OCI-LY1 (cell line): ENCODE measurements around the gene KCNF1.

Experiments
- H2AFZ ChIP-seq: fragments of 200-600 bp; sonication (generic), shearing (Covaris generic); 2 replicates; pipeline ENCODE4 v1.6.0; 2014; ENCODE audit warnings: antibody characterized with exemption, mild to moderate bottlenecking, low read length
- H3F3A ChIP-seq: fragments of 200-600 bp; sonication (generic), shearing (Covaris generic); 2 replicates; pipeline ENCODE4 v1.6.0; 2014; ENCODE audit warnings: mild to moderate bottlenecking, antibody characterized with exemption, low read length, moderate library complexity; ENCODE audit not compliant: insufficient read depth
- H3K27ac ChIP-seq: fragments of 200-600 bp; sonication (generic); 2 replicates; pipeline ENCODE4 v1.5.1; 2014; ENCODE audit warnings: low read length, mixed run types, mild to moderate bottlenecking, low read depth; ENCODE audit not compliant: poor library complexity, severe bottlenecking
- H3K27me3 ChIP-seq: fragments of 200-600 bp; sonication (generic); 2 replicates; pipeline ENCODE4 v1.6.0; 2014; ENCODE audit warnings: antibody characterized with exemption, mild to moderate bottlenecking, low read length, moderate library complexity; ENCODE audit not compliant: insufficient read depth
- H3K36me3 ChIP-seq: fragments of 200-600 bp; sonication (generic); 2 replicates; pipeline ENCODE4 v1.6.1; 2014; ENCODE audit warnings: mild to moderate bottlenecking, antibody characterized with exemption, low read length, moderate library complexity, mixed read lengths; ENCODE audit not compliant: insufficient read depth
- H3K4me1 ChIP-seq: fragments of 200-600 bp; sonication (generic); 2 replicates; pipeline ENCODE4 v1.5.1; 2014; ENCODE audit warnings: mild to moderate bottlenecking, low read length, moderate library complexity; ENCODE audit not compliant: insufficient read depth, severe bottlenecking
- H3K4me2 ChIP-seq: fragments of 200-600 bp; sonication (generic), shearing (Covaris generic); 2 replicates; pipeline ENCODE4 v1.6.1; 2014; ENCODE audit warnings: low read length
- H3K4me3 ChIP-seq: fragments of 200-600 bp; sonication (generic); 2 replicates; pipeline ENCODE4 v1.5.1; 2014; ENCODE audit warnings: low read length, low read depth, mild to moderate bottlenecking, mixed read lengths; ENCODE audit not compliant: poor library complexity, severe bottlenecking
- H3K79me2 ChIP-seq: fragments of 200-600 bp; shearing (Covaris generic); 2 replicates; pipeline ENCODE4 v1.6.1; 2016; ENCODE audit warnings: mixed run types, low read length, mixed read lengths; ENCODE audit not compliant: insufficient read depth
- H3K9ac ChIP-seq: fragments of 200-600 bp; sonication (generic), shearing (Covaris generic); 2 replicates; pipeline ENCODE4 v1.6.1; 2014; ENCODE audit warnings: mild to moderate bottlenecking, low read length, mixed read lengths
- H3K9me2 ChIP-seq: fragments of 200-600 bp; sonication (generic), shearing (Covaris generic); 2 replicates; pipeline ENCODE4 v1.6.1; 2014; ENCODE audit warnings: low read depth, mild to moderate bottlenecking, low read length, mixed read lengths
- H3K9me3 ChIP-seq: fragments of 200-600 bp; shearing (Covaris generic); 2 replicates; pipeline ENCODE4 v1.6.1; 2014; ENCODE audit warnings: low read length, mixed read lengths
- H4K20me1 ChIP-seq: fragments of 200-600 bp; sonication (generic), shearing (Covaris generic); 2 replicates; pipeline ENCODE4 v1.6.0; 2016; ENCODE audit warnings: mild to moderate bottlenecking, low read length; ENCODE audit not compliant: insufficient read depth
- CTCF ChIP-seq: fragments of 200-600 bp; sonication (generic), shearing (Covaris generic); IDR thresholded peaks from 2 replicates; pipeline ENCODE4 v1.5.1; 2017; ENCODE audit warnings: mild to moderate bottlenecking, antibody characterized with exemption, low read length, moderate library complexity, mixed read lengths
- EZH2 ChIP-seq: fragments of 200-600 bp; sonication (generic), shearing (Covaris generic); IDR thresholded peaks from 2 replicates; pipeline ENCODE4 v1.8.0; 2017; ENCODE audit warnings: borderline replicate concordance, mixed run types, mild to moderate bottlenecking, antibody characterized with exemption, low read length, moderate library complexity, mixed read lengths

Gene KCNF1

DNA sequence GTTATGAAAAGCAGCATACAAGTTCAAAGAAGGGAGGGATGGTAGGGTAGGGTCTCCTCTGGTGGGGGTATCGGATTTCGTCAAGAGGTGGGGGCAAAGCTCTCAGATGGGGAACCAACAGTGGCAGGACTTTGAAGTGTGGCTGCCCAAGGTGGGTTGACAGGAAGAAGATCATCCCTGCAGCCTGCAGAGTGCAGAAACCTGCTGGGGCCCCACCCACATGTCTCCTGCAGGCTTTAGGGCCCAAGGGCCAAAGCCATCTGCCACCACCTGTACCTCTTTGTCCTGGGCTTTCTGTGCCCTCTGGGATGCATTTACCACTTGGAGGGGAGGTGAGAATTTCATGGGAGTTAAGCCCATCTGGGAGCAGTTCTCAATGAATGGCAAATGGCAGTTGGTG lies 42.7 kb downstream of the KCNF1 start:
- H3K4me1 ChIP-seq: no peaks in the 10 kb centered on the region
- H3F3A ChIP-seq: no peaks in the 10 kb centered on the region
- no peaks in the 10 kb centered on the region for H4K20me1 ChIP-seq
- H3K36me3 ChIP-seq: no peaks in the 10 kb centered on the region
- no peaks in the 10 kb centered on the region for H3K9me3 ChIP-seq
- H2AFZ ChIP-seq: no peak overlapping the region
- no peak overlapping the region for H3K9ac ChIP-seq
- H3K27me3 ChIP-seq: 0 out of 2 replicates have a peak, but pooled peaks cover 3% of the 10 kb centered on the region
- no peak overlapping the region for H3K4me2 ChIP-seq
- no peaks in the 10 kb centered on the region for H3K79me2 ChIP-seq
- no peak overlapping the region for H3K27ac ChIP-seq
- TF ChIP-seq EZH2 (no peak), CTCF (no peak)
- H3K4me3 ChIP-seq: no peak overlapping the region
- no peaks in the 10 kb centered on the region for H3K9me2 ChIP-seq

DNA sequence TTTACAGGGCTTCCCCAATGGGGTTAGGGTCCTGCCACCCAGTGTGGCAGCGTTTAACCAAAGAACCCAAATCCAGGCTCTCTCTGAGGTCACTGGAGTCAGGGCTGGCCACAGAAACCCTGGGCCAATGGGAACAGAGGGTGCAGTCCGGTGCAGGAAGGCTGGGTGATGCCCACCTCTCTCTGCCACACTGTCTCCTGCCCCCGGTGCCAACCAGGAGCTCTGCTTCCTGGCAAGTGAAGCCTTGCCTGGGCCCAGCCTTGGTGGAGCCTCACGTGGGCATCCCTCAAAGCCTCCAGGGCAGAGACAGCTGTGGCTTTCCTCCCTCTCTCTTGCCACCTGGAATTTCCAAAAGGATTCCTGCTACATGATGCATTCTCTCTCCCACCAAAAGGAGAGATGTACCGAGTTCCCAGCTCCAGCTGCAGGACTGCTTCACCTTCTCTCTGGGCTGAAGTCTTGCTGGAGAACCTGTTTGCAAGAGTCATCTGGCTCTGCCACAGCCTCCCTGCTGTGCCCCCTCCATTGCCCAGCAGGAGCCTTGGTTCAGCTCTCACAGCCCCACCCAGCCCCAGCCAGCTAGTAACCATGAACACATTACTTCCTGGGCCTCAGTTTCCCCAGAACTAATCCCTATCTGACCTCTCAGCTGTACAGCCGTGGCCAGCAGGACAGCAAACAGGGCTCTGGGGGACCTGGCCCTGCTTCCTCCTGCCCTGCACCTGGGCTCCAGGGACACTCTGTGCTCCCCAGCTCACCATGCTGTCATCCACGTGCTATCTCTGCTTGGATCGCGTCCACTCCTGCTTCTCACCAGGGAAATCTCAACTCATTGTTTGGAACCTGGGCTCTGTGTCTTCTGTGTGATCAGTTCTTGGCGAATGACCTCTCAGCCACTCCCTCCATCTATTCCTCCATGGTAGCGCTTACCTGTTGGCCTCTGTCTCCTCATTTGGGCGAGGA lies 43.4 kb downstream of the KCNF1 start:
- no peaks in the 10 kb centered on the region for H4K20me1 ChIP-seq
- no peak overlapping the region for H3K4me3 ChIP-seq
- no peaks in the 10 kb centered on the region for H3K9me3 ChIP-seq
- H3K4me2 ChIP-seq: no peak overlapping the region
- no peaks in the 10 kb centered on the region for H3K9me2 ChIP-seq
- H3K36me3 ChIP-seq: no peaks in the 10 kb centered on the region
- H3K4me1 ChIP-seq: no peaks in the 10 kb centered on the region
- no peaks in the 10 kb centered on the region for H3F3A ChIP-seq
- no peaks in the 10 kb centered on the region for H3K27me3 ChIP-seq
- no peak overlapping the region for H3K9ac ChIP-seq
- H3K27ac ChIP-seq: no peak overlapping the region
- TF ChIP-seq CTCF (no peak), EZH2 (no peak)
- no peaks in the 10 kb centered on the region for H3K79me2 ChIP-seq
- no peak overlapping the region for H2AFZ ChIP-seq

DNA sequence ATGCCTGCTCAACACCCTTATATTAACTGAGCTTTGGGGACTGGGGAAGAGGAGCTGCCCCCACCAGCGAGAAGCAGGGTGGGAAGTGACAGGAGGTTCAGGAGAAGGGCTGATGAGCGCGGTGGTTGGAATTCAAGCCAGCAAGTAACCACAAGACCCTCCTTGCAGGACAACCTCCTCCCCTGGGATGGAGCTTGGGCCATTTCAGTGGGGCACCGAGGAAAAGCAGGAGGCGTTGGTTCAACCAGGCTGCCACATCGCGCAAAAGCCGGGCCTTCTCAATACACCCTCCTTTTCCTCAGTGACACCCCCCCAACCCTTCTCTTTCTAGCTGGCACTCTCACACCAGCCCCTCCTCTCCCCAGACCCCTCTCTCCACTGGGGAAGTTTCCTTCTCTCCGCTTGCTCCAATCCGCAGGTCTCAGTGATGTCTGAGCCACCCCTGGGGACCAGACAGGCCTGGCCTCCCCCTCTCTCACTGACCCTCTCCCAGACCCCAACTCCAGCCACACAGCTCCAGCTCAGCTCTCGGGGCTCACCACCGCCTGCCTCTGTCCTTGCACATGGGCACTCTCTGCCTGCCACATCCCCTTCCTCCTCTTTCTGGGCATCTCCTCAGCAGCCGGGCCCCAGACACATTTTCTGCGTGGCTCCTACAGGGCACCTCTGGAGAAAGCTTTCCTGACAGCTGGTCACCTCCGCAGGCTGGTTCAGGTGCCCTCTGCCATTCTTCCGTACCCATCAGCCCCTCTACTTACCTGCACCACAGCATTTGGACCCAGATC lies 44.5 kb downstream of the KCNF1 start:
- H4K20me1 ChIP-seq: no peaks in the 10 kb centered on the region
- no peaks in the 10 kb centered on the region for H3K27me3 ChIP-seq
- H3F3A ChIP-seq: no peaks in the 10 kb centered on the region
- TF ChIP-seq EZH2 (no peak), CTCF (no peak)
- no peaks in the 10 kb centered on the region for H3K79me2 ChIP-seq
- no peak overlapping the region for H2AFZ ChIP-seq
- H3K36me3 ChIP-seq: no peaks in the 10 kb centered on the region
- no peaks in the 10 kb centered on the region for H3K4me1 ChIP-seq
- no peak overlapping the region for H3K4me3 ChIP-seq
- no peak overlapping the region for H3K4me2 ChIP-seq
- no peaks in the 10 kb centered on the region for H3K9me3 ChIP-seq
- no peak overlapping the region for H3K27ac ChIP-seq
- H3K9me2 ChIP-seq: no peaks in the 10 kb centered on the region
- H3K9ac ChIP-seq: no peak overlapping the region
